Cardiac muscle cell (in vitro differentiated cells and primary cell): ENCODE data around the gene ZSCAN16. TPM values are rescaled to one million over a fixed set of nuclear protein-coding genes. Genes with fewer than 3 reads are reported as not detected.

Experiments used
- DNase-seq, 2 donors: peaks; one replicate each; pipeline versions ENCODE4 v3.0.0 to v3.0.0-alpha.2; 2010 to 2017; ENCODE audit warnings: low read depth in 1 of 2, low spot score in 1 of 2
- H3K27ac ChIP-seq: fragments of 200-600 bp; sonication (generic); 2 replicates; pipeline ENCODE4 v1.5.1; 2016
- H3K27me3 ChIP-seq: fragments of 200-600 bp; sonication (generic); 2 replicates; pipeline ENCODE4 v1.6.0; 2016; ENCODE audit warnings: control low read depth
- H3K36me3 ChIP-seq: fragments of 200-600 bp; sonication (generic); 2 replicates; pipeline ENCODE4 v1.5.1; 2016; ENCODE audit warnings: control low read depth
- H3K4me1 ChIP-seq: fragments of 200-600 bp; sonication (generic); 2 replicates; pipeline ENCODE4 v1.8.1; 2017; ENCODE audit warnings: low read depth, mild to moderate bottlenecking, mixed run types
- H3K4me3 ChIP-seq: fragments of 200-600 bp; sonication (generic); 2 replicates; pipeline ENCODE4 v1.5.1; 2016; ENCODE audit warnings: mild to moderate bottlenecking
- H3K9me3 ChIP-seq: fragments of 200-600 bp; sonication (generic); 2 replicates; pipeline ENCODE4 v1.5.1; 2017; ENCODE audit warnings: low read depth, mild to moderate bottlenecking, control low read depth
- polyA plus RNA-seq: library from polyadenylated mRNA; unstranded; fragments of >200 nt; fragmentation: Nextera tagmentation; extraction: Ambion mirVana; gene quantifications from 2 replicates; pipeline ENCODE4 v1.2.1, GENCODE V29; 2016
- total RNA-seq: library from RNA; depleted of rRNA; stranded (reverse); fragments of >200 nt; gene quantifications from 2 replicates; pipeline ENCODE4 v1.2.3, GENCODE V29; 2016
- TF ChIP-seq, protein P1 (sequence below): IDR thresholded peaks from 2 replicates; pipeline ENCODE4 v1.5.1; 2012; ENCODE audit warnings: low read depth, mild to moderate bottlenecking, low read length

The ZSCAN16 gene
- total and polyA plus RNA-seq, 2 experiments from 2014 or later = 7.4 to 9.3 TPM

- TF ChIP-seq, protein P1, sequence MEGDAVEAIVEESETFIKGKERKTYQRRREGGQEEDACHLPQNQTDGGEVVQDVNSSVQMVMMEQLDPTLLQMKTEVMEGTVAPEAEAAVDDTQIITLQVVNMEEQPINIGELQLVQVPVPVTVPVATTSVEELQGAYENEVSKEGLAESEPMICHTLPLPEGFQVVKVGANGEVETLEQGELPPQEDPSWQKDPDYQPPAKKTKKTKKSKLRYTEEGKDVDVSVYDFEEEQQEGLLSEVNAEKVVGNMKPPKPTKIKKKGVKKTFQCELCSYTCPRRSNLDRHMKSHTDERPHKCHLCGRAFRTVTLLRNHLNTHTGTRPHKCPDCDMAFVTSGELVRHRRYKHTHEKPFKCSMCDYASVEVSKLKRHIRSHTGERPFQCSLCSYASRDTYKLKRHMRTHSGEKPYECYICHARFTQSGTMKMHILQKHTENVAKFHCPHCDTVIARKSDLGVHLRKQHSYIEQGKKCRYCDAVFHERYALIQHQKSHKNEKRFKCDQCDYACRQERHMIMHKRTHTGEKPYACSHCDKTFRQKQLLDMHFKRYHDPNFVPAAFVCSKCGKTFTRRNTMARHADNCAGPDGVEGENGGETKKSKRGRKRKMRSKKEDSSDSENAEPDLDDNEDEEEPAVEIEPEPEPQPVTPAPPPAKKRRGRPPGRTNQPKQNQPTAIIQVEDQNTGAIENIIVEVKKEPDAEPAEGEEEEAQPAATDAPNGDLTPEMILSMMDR = no peak
- peak overlapping the region; percentile 52 for H3K4me3 ChIP-seq
- H3K27ac ChIP-seq = no peak overlapping the region
- peak in 1 of 2 donors; percentile 26 for DNase-seq
- peaks cover 28% of the 10 kb centered on the region for H3K27me3 ChIP-seq
- H3K36me3 ChIP-seq = no peaks in the 10 kb centered on the region
- no peaks in the 10 kb centered on the region for H3K9me3 ChIP-seq
- H3K4me1 ChIP-seq = no peaks in the 10 kb centered on the region
Measured at GRCh38 chr6:28105245-28105639, 19.2 kb upstream of the ZSCAN16 start.

DNA sequence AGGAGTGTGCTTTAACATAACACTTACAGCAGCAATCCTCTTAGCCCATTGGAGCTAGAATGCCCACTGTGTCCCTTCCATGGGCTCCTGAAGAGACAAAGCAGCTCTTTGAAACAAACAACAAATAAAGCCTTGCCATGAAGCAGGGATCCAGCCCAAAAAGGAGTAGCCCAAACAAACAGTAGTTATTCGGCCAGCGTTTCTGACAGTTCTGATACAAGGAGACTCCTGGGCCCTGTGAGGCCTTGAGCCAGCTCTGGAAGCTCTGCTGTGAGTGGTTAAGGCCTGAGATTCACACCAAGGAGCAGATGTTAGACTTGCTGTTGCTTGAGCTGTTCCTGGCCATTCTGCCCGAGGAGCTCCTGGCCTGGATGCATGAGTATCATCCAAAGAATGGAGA is 16.9 kb upstream of the ZSCAN16 start:
- H3K36me3 ChIP-seq = no peaks in the 10 kb centered on the region
- no peak overlapping the region for H3K27ac ChIP-seq
- no peak for DNase-seq
- H3K4me1 ChIP-seq = no peaks in the 10 kb centered on the region
- no peak overlapping the region for H3K4me3 ChIP-seq
- peaks cover 18% of the 10 kb centered on the region for H3K27me3 ChIP-seq
- TF ChIP-seq, protein P1 = no peak
- H3K9me3 ChIP-seq = no peaks in the 10 kb centered on the region

DNA sequence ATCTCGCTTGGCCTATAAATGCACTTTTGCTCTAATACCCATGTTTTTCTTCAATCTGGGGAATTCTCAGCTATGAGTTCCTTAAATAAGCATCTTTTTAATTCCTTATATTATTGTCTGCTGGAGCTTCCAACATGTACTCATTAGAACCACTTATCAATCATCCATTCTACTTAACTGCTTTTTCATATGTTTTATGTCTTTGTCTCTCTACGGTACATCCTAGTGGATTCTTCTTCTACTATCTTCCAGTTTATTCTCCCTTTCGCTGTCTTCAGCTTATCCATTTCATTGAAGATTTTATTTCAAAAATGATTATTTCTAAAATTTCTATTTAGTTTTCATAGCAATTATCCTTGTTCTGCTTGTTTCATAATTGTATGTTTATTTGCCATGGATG is 12.4 kb upstream of the ZSCAN16 start:
- Histone ChIP-seq H3K9me3 (no peaks in the 10 kb centered on the region), H3K36me3 (peaks cover 13% of the 10 kb centered on the region), H3K27ac (no peak overlapping the region), H3K4me1 (no peaks in the 10 kb centered on the region), H3K4me3 (no peak overlapping the region), H3K27me3 (peaks cover 14% of the 10 kb centered on the region)
- TF ChIP-seq, protein P1 = no peak
- no peak for DNase-seq

DNA sequence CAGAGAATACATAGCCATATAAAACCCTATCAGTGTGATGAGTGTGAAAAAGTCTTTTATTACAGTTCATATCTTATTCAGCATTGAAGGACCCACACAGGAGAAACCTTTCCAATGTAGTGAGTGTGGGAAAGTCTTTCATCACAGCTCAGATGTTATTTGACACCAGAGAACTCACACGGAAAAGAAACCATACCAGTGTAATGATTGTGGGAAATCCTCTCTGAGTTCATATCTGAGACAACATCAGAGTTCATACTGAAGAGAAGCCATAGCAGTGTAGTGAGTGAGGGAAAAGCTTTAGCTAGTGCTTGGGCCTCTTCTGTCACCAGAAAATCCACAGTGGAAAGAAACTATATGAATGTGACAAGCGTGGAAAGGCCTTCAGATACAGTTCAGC is 8.6 kb upstream of the ZSCAN16 start:
- no peak for DNase-seq
- no peaks in the 10 kb centered on the region for H3K4me1 ChIP-seq
- H3K4me3 ChIP-seq = no peak overlapping the region
- no peak overlapping the region for H3K27ac ChIP-seq
- H3K27me3 ChIP-seq = no peaks in the 10 kb centered on the region
- H3K36me3 ChIP-seq = peaks cover 39% of the 10 kb centered on the region
- TF ChIP-seq, protein P1 = no peak
- no peaks in the 10 kb centered on the region for H3K9me3 ChIP-seq

- TF ChIP-seq, protein P1 = no peak
- Histone ChIP-seq H3K4me1 (no peaks in the 10 kb centered on the region), H3K27ac (no peak overlapping the region), H3K4me3 (no peak overlapping the region), H3K27me3 (no peaks in the 10 kb centered on the region), H3K36me3 (peaks cover 53% of the 10 kb centered on the region), H3K9me3 (no peaks in the 10 kb centered on the region)
- DNase-seq = no peak
Measured at GRCh38 chr6:28117386-28118050, 6.9 kb upstream of the ZSCAN16 start.
